ENCODE measurements around the gene SIX2. TPM values are rescaled to one million over a fixed set of nuclear protein-coding genes. Genes with fewer than 3 reads are reported as not detected.

SIX2 gene
- total and polyA plus RNA-seq, 4 donors: not detected

GRCh38 chr2:45014016-45014702, 4.9 kb upstream of the SIX2 start:
- TF ChIP-seq GABPA (IDR thresholded peaks at IDR 0.05 in 1 of 2, conservative IDR thresholded peaks at IDR 0.05 in 1 of 2) (no peak), FOXA2 (IDR thresholded peaks at IDR 0.05) (no peak), RXRA (IDR thresholded peaks at IDR 0.05) (no peak), HNF4G (IDR thresholded peaks at IDR 0.05) (no peak), YY1 (IDR thresholded peaks at IDR 0.05) (no peak), SP1 (IDR thresholded peaks at IDR 0.05) (no peak), RAD21 (IDR thresholded peaks at IDR 0.05) (peak in 1 of 2 donors; percentile 49), TAF1 (conservative IDR thresholded peaks at IDR 0.05) (no peak), REST (IDR thresholded peaks at IDR 0.05) (no peak), HNF4A (conservative IDR thresholded peaks at IDR 0.05) (no peak), FOXA1 (IDR thresholded peaks at IDR 0.05) (no peak), JUND (IDR thresholded peaks at IDR 0.05) (no peak)
- TF ChIP-seq, protein P1, sequence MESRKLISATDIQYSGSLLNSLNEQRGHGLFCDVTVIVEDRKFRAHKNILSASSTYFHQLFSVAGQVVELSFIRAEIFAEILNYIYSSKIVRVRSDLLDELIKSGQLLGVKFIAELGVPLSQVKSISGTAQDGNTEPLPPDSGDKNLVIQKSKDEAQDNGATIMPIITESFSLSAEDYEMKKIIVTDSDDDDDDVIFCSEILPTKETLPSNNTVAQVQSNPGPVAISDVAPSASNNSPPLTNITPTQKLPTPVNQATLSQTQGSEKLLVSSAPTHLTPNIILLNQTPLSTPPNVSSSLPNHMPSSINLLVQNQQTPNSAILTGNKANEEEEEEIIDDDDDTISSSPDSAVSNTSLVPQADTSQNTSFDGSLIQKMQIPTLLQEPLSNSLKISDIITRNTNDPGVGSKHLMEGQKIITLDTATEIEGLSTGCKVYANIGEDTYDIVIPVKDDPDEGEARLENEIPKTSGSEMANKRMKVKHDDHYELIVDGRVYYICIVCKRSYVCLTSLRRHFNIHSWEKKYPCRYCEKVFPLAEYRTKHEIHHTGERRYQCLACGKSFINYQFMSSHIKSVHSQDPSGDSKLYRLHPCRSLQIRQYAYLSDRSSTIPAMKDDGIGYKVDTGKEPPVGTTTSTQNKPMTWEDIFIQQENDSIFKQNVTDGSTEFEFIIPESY (IDR thresholded peaks at IDR 0.05): no peak
- TF ChIP-seq, protein P2, sequence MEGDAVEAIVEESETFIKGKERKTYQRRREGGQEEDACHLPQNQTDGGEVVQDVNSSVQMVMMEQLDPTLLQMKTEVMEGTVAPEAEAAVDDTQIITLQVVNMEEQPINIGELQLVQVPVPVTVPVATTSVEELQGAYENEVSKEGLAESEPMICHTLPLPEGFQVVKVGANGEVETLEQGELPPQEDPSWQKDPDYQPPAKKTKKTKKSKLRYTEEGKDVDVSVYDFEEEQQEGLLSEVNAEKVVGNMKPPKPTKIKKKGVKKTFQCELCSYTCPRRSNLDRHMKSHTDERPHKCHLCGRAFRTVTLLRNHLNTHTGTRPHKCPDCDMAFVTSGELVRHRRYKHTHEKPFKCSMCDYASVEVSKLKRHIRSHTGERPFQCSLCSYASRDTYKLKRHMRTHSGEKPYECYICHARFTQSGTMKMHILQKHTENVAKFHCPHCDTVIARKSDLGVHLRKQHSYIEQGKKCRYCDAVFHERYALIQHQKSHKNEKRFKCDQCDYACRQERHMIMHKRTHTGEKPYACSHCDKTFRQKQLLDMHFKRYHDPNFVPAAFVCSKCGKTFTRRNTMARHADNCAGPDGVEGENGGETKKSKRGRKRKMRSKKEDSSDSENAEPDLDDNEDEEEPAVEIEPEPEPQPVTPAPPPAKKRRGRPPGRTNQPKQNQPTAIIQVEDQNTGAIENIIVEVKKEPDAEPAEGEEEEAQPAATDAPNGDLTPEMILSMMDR (IDR thresholded peaks at IDR 0.05; ENCODE audit: low read depth, low read length, missing input control): peak; percentile 35
- TF ChIP-seq, protein P3, sequence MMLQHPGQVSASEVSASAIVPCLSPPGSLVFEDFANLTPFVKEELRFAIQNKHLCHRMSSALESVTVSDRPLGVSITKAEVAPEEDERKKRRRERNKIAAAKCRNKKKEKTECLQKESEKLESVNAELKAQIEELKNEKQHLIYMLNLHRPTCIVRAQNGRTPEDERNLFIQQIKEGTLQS (IDR thresholded peaks at IDR 0.05): no peak
- TF ChIP-seq, protein P4, sequence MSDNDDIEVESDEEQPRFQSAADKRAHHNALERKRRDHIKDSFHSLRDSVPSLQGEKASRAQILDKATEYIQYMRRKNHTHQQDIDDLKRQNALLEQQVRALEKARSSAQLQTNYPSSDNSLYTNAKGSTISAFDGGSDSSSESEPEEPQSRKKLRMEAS (IDR thresholded peaks at IDR 0.05): no peak
- DNase-seq (ENCODE audit: low spot score): no peak
- peaks cover 4 to 35% (median 18%) of the 10 kb centered on the region in 4 donors for H3K27me3 ChIP-seq (ENCODE audit: control insufficient read depth in 4 of 4, insufficient read depth in 4 of 4, low read length in 3 of 4)
- H3K4me1 ChIP-seq (ENCODE audit: control insufficient read depth in 4 of 4, insufficient read depth in 4 of 4, low read length in 3 of 4): peaks cover 17 to 25% (median 22%) of the 10 kb centered on the region in 4 donors
- H3K27ac ChIP-seq (ENCODE audit: low read depth in 1 of 2, low read length in 2 of 2): no peak overlapping the region
- H3K9ac ChIP-seq (ENCODE audit: low read depth in 1 of 2, low read length in 2 of 2): no peak overlapping the region
- H3K4me3 ChIP-seq (ENCODE audit: low read depth in 1 of 3, low read length in 3 of 3): peak overlapping the region in 1 of 3 donors; percentile 30
- H3K9me3 ChIP-seq (ENCODE audit: control insufficient read depth in 4 of 4, low read length in 3 of 4): peaks cover 0 to 5% (median 0%) of the 10 kb centered on the region in 4 donors
- H3K36me3 ChIP-seq (ENCODE audit: control insufficient read depth in 4 of 4, insufficient read depth in 3 of 4, low read depth in 1 of 4, low read length in 3 of 4): no peaks in the 10 kb centered on the region
- 7% methylated on average over 57 of the region's 57 CpGs for WGBS
